Right atrium auricular region (tissue), 2 donors: ENCODE measurements around the gene DLG4. TPM values are rescaled to one million over a fixed set of nuclear protein-coding genes. Genes with fewer than 3 reads are reported as not detected.
A peak's percentile ranks its signal among the peaks of the same experiment; 100 is the strongest.

ENCODE experiments used
- DNase-seq: peaks from one replicate; pipeline ENCODE4 v3.0.0-alpha.2; 2019; ENCODE audit warnings: low spot score
- H3K27ac ChIP-seq, 2 donors: fragments of 200-600 bp; sonication (generic); 1 replicate in 1 of 2; 2 replicates in 1 of 2; pipeline ENCODE4 v1.5.1; 2016 to 2019
- H3K27me3 ChIP-seq, 2 donors: fragments of 200-600 bp; sonication (generic); one replicate each; pipeline versions ENCODE4 v1.5.1 to v1.6.0; 2017 to 2019
- H3K36me3 ChIP-seq: fragments of 200-600 bp; sonication (generic); one replicate; pipeline ENCODE4 v1.5.1; 2016
- H3K4me1 ChIP-seq, 2 donors: fragments of 200-600 bp; sonication (generic); one replicate each; pipeline versions ENCODE4 v1.5.1 to v1.6.0; 2017 to 2019
- H3K4me3 ChIP-seq, 2 donors: fragments of 200-600 bp; sonication (generic); 1 replicate in 1 of 2; 2 replicates in 1 of 2; pipeline ENCODE4 v1.5.1; 2017 to 2019; ENCODE audit warnings: mild to moderate bottlenecking in 1 of 2, moderate library complexity in 1 of 2
- H3K9me3 ChIP-seq, 2 donors: fragments of 200-600 bp; sonication (generic); one replicate each; pipeline ENCODE4 v1.5.1; 2019
- CTCF ChIP-seq, 2 donors: fragments of 200-600 bp; sonication (generic); IDR thresholded peaks; one replicate each; pipeline ENCODE4 v1.5.1; 2019; ENCODE audit warnings: antibody characterized with exemption in 2 of 2
- total RNA-seq, 2 donors: library from RNA; depleted of rRNA; stranded (reverse); fragments of >200 nt; gene quantifications; one replicate each; pipeline ENCODE4 v1.1.0, GENCODE V29; 2016

The DLG4 gene
- total RNA-seq, 2 donors from 2014 or later: 15.1 to 33.4 TPM

DNA sequence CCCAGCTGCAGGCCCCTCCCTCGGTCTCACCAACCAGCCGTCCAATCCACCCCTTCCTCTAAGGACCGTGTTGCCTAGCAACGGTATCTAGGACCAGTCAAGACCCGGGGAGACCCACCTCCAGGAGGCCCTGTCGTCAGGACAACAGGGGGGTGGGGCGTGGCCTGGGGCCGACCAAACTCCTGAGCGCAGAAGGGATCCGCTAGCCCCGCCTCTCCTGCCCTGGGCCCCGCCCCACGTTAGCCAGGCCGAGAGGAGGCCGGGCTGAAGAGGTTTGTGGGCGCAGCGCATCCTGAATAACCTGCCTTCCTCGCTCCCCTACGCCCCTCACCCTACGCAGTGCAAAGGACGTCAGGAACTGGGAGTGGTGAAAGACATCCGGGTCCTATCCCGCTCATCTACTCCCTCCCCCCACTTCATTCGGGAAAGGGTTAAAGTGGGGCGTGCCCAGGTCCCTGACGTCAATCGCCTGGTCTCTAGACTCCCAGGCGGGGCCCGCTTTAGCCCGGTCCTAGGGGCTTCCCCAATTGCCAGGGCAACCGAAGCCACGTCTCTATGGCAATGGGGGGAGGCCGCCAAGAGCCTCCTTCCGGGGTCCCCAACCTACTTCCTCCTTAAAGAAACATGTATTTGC, 14.7 kb downstream of the DLG4 start:
- no peak for TF ChIP-seq CTCF (IDR thresholded peaks at IDR 0.05)
- Histone ChIP-seq H3K27ac (peak overlapping the region; percentile 57 to 60), H3K27me3 (no peaks in the 10 kb centered on the region), H3K4me1 (peaks cover 0 to 24% of the 10 kb centered on the region in 2 donors), H3K4me3 (peak overlapping the region; percentile 40 to 57), H3K36me3 (peaks cover 26% of the 10 kb centered on the region), H3K9me3 (no peaks in the 10 kb centered on the region)
- peak; percentile 89 for DNase-seq

DNA sequence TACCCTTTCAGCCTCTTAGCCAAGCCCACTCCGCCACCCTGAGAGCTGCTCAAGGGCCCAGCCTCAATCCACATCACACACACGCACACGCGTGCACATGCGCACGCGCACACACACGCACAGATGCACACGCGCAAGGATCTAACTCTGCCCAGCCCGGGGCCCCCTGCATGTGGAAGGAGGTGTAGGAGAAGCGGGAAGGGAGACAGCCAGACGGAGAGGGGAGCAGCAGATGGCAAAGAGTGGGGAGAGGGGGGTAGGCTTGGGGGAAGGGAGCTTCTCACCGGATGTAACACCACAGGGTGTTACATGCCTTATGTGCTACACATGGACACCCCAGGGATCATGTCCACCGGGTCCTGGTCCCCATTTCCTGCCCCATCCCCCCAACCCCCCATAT, 15.3 kb downstream of the DLG4 start:
- no peak for TF ChIP-seq CTCF (IDR thresholded peaks at IDR 0.05)
- Histone ChIP-seq H3K4me3 (peak overlapping the region; percentile 40 to 57), H3K27ac (peak overlapping the region; percentile 57 to 60), H3K4me1 (peaks cover 0 to 24% of the 10 kb centered on the region in 2 donors), H3K9me3 (no peaks in the 10 kb centered on the region), H3K36me3 (peaks cover 26% of the 10 kb centered on the region), H3K27me3 (no peaks in the 10 kb centered on the region)
- DNase-seq: no peak

- Histone ChIP-seq H3K9me3 (no peaks in the 10 kb centered on the region), H3K36me3 (peaks cover 26% of the 10 kb centered on the region), H3K27me3 (no peaks in the 10 kb centered on the region), H3K4me3 (no peak overlapping the region), H3K27ac (no peak overlapping the region), H3K4me1 (peaks cover 0 to 24% of the 10 kb centered on the region in 2 donors)
- no peak for DNase-seq
- no peak for TF ChIP-seq CTCF (IDR thresholded peaks at IDR 0.05)
These were observed 16.2 kb downstream of the DLG4 start for GRCh38 chr17:7203391-7203790.

DNA sequence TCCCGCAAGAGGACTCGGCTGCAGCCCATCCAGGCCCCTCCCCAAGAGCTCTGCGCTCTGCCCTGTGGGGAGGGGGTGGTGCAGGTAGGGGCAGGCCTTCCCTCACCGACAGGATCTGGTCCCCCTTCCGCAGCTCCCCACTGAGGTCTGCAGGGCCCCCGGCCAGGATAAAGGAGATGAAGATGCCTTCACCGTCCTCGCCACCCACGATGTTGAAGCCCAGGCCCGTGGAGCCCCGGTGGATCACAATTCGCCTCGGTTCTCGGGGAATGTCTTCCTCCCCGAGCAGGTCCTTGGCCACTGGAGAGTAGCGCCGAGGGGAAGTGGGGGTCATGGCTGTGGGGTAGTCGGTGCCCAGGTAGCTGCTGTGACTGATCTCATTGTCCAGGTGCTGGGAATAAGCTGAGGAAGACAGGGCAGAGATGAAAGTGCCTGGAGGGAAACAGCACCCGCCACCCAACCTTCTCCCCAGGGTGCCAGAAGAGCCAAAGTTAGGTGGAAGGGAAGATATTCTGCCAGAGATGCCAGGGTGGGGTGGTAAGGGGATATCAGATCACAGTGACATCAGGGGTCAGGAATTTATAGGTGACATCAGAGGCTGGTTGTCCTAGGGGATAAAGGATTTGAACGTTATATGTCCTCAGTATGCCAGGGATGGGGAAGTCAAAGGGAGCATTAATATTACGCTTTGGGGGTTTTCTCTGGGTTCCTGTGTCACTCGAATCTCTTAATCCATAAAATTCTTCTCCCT, 22.8 kb downstream of the DLG4 start:
- no peak for DNase-seq

GRCh38 chr17:7195971-7196370, 23.7 kb downstream of the DLG4 start:
- no peak for DNase-seq
- no peak overlapping the region for H3K27ac ChIP-seq
- H3K27me3 ChIP-seq: no peaks in the 10 kb centered on the region
- TF ChIP-seq CTCF (IDR thresholded peaks at IDR 0.05): no peak
- H3K4me1 ChIP-seq: no peaks in the 10 kb centered on the region
- no peaks in the 10 kb centered on the region for H3K9me3 ChIP-seq
- peaks cover 42% of the 10 kb centered on the region for H3K36me3 ChIP-seq
- H3K4me3 ChIP-seq: no peak overlapping the region

More for the DNA sequence above, 22.8 kb downstream of the DLG4 start:
- no peaks in the 10 kb centered on the region for H3K9me3 ChIP-seq
- H3K27me3 ChIP-seq: no peaks in the 10 kb centered on the region
- no peak overlapping the region for H3K4me3 ChIP-seq
- peaks cover 49% of the 10 kb centered on the region for H3K36me3 ChIP-seq
- no peak for TF ChIP-seq CTCF (IDR thresholded peaks at IDR 0.05)
- H3K4me1 ChIP-seq: no peaks in the 10 kb centered on the region
- no peak overlapping the region for H3K27ac ChIP-seq
